HG03378 (cell line): ENCODE results near the gene PDE12.
A peak's percentile ranks its signal among the peaks of the same experiment; 100 is the strongest.
"Not testable (repeated sequence)": the region's sequence is repeated elsewhere in the genome, so short reads cannot be mapped to it uniquely, and the experiment has no call there.

Source experiments
- ATAC-seq: cut with Tn5 transposase; IDR thresholded peaks from one replicate; pipeline ENCODE4 v1.9.1; 2021; ENCODE audit warnings: mild to moderate bottlenecking, moderate library complexity; ENCODE audit not compliant: unreplicated experiment

Gene PDE12

GRCh38 chr3:57582474-57583168, 26.5 kb downstream of the PDE12 start:
- no peak for ATAC-seq

GRCh38 chr3:57583544-57583943, 27.5 kb downstream of the PDE12 start:
- ATAC-seq, result no peak

GRCh38 chr3:57586778-57587177, 30.7 kb downstream of the PDE12 start:
- ATAC-seq, result no peak

- ATAC-seq, result no peak
Observed at GRCh38 chr3:57587905-57588304, 31.8 kb downstream of the PDE12 start.

GRCh38 chr3:57592306-57592705, 36.2 kb downstream of the PDE12 start:
- no peak for ATAC-seq

GRCh38 chr3:57594144-57594543, 38.1 kb downstream of the PDE12 start:
- ATAC-seq, result no peak

GRCh38 chr3:57594576-57594975, 38.5 kb downstream of the PDE12 start:
- ATAC-seq, result no peak

- ATAC-seq, result no peak
Observed at GRCh38 chr3:57596495-57597126, 40.5 kb downstream of the PDE12 start.

- ATAC-seq, result peak; percentile 95
Observed at GRCh38 chr3:57597127-57597923, 41.3 kb downstream of the PDE12 start, which contains the start of gene ARF4. Gene ARF4, minus strand, starts transcription at chr3:57597344. Its CDS starts 204 bp downstream, at chr3:57597140.

- ATAC-seq, result no peak
Observed at GRCh38 chr3:57598765-57599360, 42.8 kb downstream of the PDE12 start.

GRCh38 chr3:57600195-57600594, 44.1 kb downstream of the PDE12 start:
- no peak for ATAC-seq

- no peak for ATAC-seq
Observed at GRCh38 chr3:57604971-57605370, 48.9 kb downstream of the PDE12 start.

GRCh38 chr3:57605683-57606082, 49.6 kb downstream of the PDE12 start:
- no peak for ATAC-seq

GRCh38 chr3:57611870-57612269, 55.8 kb downstream of the PDE12 start:
- ATAC-seq, result not testable (repeated sequence)

- ATAC-seq, result no peak
Observed at GRCh38 chr3:57616233-57616632, 60.2 kb downstream of the PDE12 start.
